D721Med (cell line): ENCODE results near the gene ABT1.
A peak's percentile ranks its signal among the peaks of the same experiment; 100 is the strongest.

ENCODE experiments used
- DNase-seq: peaks from one replicate; pipeline ENCODE4 v3.0.0; 2011; ENCODE audit warnings: low spot score; ENCODE audit not compliant: insufficient read length
- FAIRE-seq: peaks from 2 replicates; lab custom pipeline; 2011; peaks lifted over from hg19 to GRCh38; lab: Jason Lieb, UNC
- CTCF ChIP-seq: IDR thresholded peaks from 2 replicates; pipeline ENCODE4 v1.5.1; 2012; ENCODE audit warnings: mild to moderate bottlenecking, control low read depth; ENCODE audit not compliant: insufficient read depth; ENCODE audit errors: missing control alignments

ABT1 gene

GRCh38 chr6:26576929-26577719 lies 19.6 kb upstream of the ABT1 start:
- no peak for DNase-seq
- TF ChIP-seq CTCF, result no peak
- FAIRE-seq, result no peak

DNA sequence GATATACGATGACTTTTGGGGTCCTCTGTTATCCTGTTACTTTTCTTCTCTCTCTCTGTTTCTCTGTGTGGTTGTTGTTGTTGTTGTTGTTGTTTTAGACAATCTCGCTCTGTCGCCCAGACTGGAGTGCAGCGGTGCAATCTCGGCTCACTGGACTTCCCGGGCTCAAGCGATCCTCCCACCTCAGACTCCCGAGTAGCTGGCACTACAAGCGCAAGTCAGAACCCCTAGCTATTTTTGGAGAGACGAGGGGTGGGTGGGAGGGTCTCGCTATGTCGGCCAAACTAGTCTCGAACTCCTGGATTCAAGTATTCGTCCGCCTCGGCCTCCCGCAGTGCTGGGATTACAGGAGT lies 19.1 kb upstream of the ABT1 start:
- FAIRE-seq (no peak), DNase-seq (no peak)
- no peak for TF ChIP-seq CTCF

GRCh38 chr6:26578279-26578678 lies 18.5 kb upstream of the ABT1 start:
- DNase-seq (no peak), FAIRE-seq (no peak)
- TF ChIP-seq CTCF, result no peak

GRCh38 chr6:26578741-26579140 lies 18.0 kb upstream of the ABT1 start:
- DNase-seq, result no peak
- no peak for FAIRE-seq
- TF ChIP-seq CTCF, result no peak

- DNase-seq (no peak), FAIRE-seq (no peak)
- no peak for TF ChIP-seq CTCF
These were observed 15.4 kb upstream of the ABT1 start for GRCh38 chr6:26581164-26581915.

DNA sequence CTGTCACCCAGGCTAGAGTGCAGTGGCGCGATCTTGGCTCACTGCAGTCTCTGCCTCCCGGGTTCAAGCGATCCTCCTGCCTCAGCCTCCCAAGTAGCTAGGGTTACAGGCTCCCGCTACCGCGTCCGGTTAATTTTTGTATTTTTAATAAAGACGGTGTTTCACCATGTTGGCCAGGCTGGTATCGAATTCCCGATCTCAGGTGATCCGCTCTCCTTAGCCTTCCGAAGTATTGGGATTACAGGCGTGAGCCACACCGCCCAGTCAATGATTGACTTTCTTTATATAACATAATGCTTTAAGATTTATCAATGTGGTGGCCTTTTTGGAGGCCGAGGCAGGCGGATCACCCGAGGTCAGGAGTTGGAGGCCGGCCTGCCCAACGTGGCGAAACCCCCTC lies 7.8 kb upstream of the ABT1 start:
- FAIRE-seq, result no peak
- no peak for DNase-seq
- TF ChIP-seq CTCF, result no peak

DNA sequence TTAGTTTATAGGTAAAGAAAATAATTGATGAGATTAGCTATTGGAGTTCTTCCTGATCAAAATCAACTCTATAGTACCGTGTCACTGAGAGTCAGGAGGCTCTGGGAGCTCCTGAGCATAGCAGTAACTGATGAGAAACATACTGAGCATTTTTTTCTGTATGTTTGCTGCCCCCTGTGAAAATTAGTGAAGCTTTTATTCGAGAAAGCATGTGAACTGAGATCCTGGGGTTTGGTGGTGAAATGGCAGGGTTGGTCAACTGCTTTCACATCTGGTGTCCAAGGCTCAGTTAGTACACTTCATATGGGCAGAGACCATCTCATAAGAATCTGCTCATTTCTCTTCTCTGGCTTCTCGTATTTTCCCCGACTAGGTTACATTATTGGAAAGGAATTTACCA lies 4.1 kb upstream of the ABT1 start:
- no peak for DNase-seq
- FAIRE-seq, result no peak
- peak; percentile 1 for TF ChIP-seq CTCF
